ENCODE data around the gene STPG3.

Gene STPG3

GRCh38 chr9:137222190-137223077 lies 28.7 kb upstream of the STPG3 start, which contains the start of gene RNF208:
Gene RNF208, minus strand, starts transcription at chr9:137222240. Its CDS starts 1,028 bp downstream, at chr9:137221212.
- DNase-seq (ENCODE audit: low spot score), result peak; percentile 32

- peak; percentile 99 for DNase-seq (ENCODE audit: low spot score)
Observed at GRCh38 chr9:137223078-137223970, 27.8 kb upstream of the STPG3 start.

- DNase-seq (ENCODE audit: low spot score), result no peak
Observed at GRCh38 chr9:137224830-137225694, 26.0 kb upstream of the STPG3 start, which contains the start of gene CYSRT1. Gene CYSRT1, plus strand, starts transcription at chr9:137225174. Its CDS starts 448 bp downstream, at chr9:137225622.

GRCh38 chr9:137225699-137226331 lies 25.3 kb upstream of the STPG3 start:
- no peak for DNase-seq (ENCODE audit: low spot score)

GRCh38 chr9:137226338-137227053 lies 24.6 kb upstream of the STPG3 start:
- no peak for DNase-seq (ENCODE audit: low spot score)

GRCh38 chr9:137227054-137227852 lies 23.8 kb upstream of the STPG3 start, which contains the start of gene RNF224:
Gene RNF224, plus strand, starts transcription at chr9:137227502. Its CDS starts 834 bp downstream, at chr9:137228336.
- DNase-seq (ENCODE audit: low spot score), result peak; percentile 83

- no peak for DNase-seq (ENCODE audit: low spot score)
Observed at GRCh38 chr9:137227853-137228505, 23.1 kb upstream of the STPG3 start.

- no peak for DNase-seq (ENCODE audit: low spot score)
Observed at GRCh38 chr9:137228506-137228967, 22.5 kb upstream of the STPG3 start.

- no peak for DNase-seq (ENCODE audit: low spot score)
Observed at GRCh38 chr9:137228968-137229896, 21.9 kb upstream of the STPG3 start.

- DNase-seq (ENCODE audit: low spot score), result no peak
Observed at GRCh38 chr9:137229903-137230704, 21.0 kb upstream of the STPG3 start.

- DNase-seq (ENCODE audit: low spot score), result no peak
Observed at GRCh38 chr9:137230705-137231371, 20.2 kb upstream of the STPG3 start, which contains the start of gene SLC34A3. Gene SLC34A3, plus strand, starts transcription at chr9:137230901. Its CDS starts 802 bp downstream, at chr9:137231703.

GRCh38 chr9:137231372-137232039 lies 19.6 kb upstream of the STPG3 start:
- DNase-seq (ENCODE audit: low spot score), result no peak

GRCh38 chr9:137232101-137232500 lies 19.0 kb upstream of the STPG3 start:
- no peak for DNase-seq (ENCODE audit: low spot score)

GRCh38 chr9:137232510-137232909 lies 18.6 kb upstream of the STPG3 start:
- no peak for DNase-seq (ENCODE audit: low spot score)

- DNase-seq (ENCODE audit: low spot score), result no peak
Observed at GRCh38 chr9:137233143-137233980, 17.7 kb upstream of the STPG3 start.

Measured in GM03348 (cell line).